Tibial artery (tissue), 4 donors: Measurements from ENCODE around the gene CTBP1.
"Not testable (repeated sequence)": the region's sequence is repeated elsewhere in the genome, so short reads cannot be mapped to it uniquely, and the experiment has no call there.

Experiments
- DNase-seq, 2 donors: peaks; one replicate each; pipeline ENCODE4 v3.0.0-alpha.2; 2019
- H3K27ac ChIP-seq, 2 donors: fragments of 200-600 bp; sonication (generic) in 1 of 2; 1 replicate in 1 of 2; 2 replicates in 1 of 2; pipeline ENCODE4 v1.5.1; 2018 to 2019; ENCODE audit warnings: mild to moderate bottlenecking in 1 of 2
- H3K27me3 ChIP-seq, 2 donors: fragments of 200-600 bp; sonication (generic) in 1 of 2; one replicate each; pipeline versions ENCODE4 v1.5.1 to v1.6.0; 2016 to 2019
- H3K36me3 ChIP-seq, 3 donors: fragments of 200-600 bp; sonication (generic) in 2 of 3; one replicate each; pipeline ENCODE4 v1.5.1; 2016 to 2019; ENCODE audit warnings: mild to moderate bottlenecking in 2 of 3
- H3K4me1 ChIP-seq, 4 donors: fragments of 200-600 bp; sonication (generic) in 2 of 4; 1 replicate in 3 of 4; 2 replicates in 1 of 4; pipeline ENCODE4 v1.5.1; 2016 to 2019
- H3K4me3 ChIP-seq, 2 donors: fragments of 200-600 bp; sonication (generic) in 1 of 2; 1 replicate in 1 of 2; 2 replicates in 1 of 2; pipeline ENCODE4 v1.5.1; 2018 to 2019; ENCODE audit warnings: mild to moderate bottlenecking in 2 of 2
- H3K9me3 ChIP-seq, 3 donors: fragments of 200-600 bp; sonication (generic) in 1 of 3; one replicate each; pipeline ENCODE4 v1.5.1; 2016 to 2019
- intact Hi-C: fragments of 100-400 bp; cut with DNase I; formaldehyde crosslinking; loops from one replicate; pipeline ENCODE4 v1.15.0; 2023; ENCODE audit warnings: low total_unique reads
- TF ChIP-seq, protein P1 (sequence below), 2 experiments: fragments of 200-600 bp in 1 of 2; fragments of 450-650 bp in 1 of 2; IDR thresholded peaks; one replicate each; pipeline ENCODE4 v1.5.1; 2017 to 2019; ENCODE audit warnings: antibody characterized with exemption in 2 of 2, mild to moderate bottlenecking in 1 of 2, moderate library complexity in 1 of 2

Gene CTBP1

DNA sequence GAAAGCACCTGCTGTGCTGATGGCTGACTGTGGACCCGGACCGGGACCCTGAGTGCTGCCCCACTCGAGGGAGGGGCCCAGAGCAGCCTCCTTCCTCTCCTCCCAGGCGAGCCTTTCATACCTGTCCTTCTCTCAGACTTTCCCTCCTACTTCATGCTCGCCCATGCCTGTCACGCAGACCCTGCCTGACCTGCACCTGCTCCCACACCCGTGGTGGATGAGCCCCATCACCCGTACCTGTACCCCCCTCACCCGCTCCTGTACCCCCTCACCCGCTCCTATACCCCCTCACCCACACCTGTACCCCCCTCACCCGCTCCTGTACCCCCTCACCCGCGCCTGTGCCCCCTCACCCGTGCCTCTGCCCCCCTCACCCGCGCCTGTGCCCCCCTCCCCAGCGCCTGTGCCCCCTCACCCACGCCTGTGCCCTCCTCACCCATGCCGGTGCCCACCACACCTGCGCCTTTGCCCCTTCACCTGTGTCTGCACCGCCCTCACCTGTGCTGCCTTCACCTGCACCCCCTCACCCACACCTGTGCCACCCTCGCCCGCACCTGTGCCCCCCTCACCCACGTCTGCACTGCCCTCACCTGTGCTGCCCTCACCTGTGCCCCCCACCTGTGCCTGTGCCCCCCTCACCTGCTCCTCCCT, 46.6 kb upstream of the CTBP1 start:
- TF ChIP-seq, protein P1, sequence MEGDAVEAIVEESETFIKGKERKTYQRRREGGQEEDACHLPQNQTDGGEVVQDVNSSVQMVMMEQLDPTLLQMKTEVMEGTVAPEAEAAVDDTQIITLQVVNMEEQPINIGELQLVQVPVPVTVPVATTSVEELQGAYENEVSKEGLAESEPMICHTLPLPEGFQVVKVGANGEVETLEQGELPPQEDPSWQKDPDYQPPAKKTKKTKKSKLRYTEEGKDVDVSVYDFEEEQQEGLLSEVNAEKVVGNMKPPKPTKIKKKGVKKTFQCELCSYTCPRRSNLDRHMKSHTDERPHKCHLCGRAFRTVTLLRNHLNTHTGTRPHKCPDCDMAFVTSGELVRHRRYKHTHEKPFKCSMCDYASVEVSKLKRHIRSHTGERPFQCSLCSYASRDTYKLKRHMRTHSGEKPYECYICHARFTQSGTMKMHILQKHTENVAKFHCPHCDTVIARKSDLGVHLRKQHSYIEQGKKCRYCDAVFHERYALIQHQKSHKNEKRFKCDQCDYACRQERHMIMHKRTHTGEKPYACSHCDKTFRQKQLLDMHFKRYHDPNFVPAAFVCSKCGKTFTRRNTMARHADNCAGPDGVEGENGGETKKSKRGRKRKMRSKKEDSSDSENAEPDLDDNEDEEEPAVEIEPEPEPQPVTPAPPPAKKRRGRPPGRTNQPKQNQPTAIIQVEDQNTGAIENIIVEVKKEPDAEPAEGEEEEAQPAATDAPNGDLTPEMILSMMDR (IDR thresholded peaks at IDR 0.05), result no peak
- Histone ChIP-seq H3K27me3 (no peaks in the 10 kb centered on the region), H3K36me3 (peaks cover 6 to 38% (median 29%) of the 10 kb centered on the region in 3 donors), H3K27ac (peak overlapping the region in 1 of 2 donors; percentile 38), H3K9me3 (no peaks in the 10 kb centered on the region), H3K4me3 (no peak overlapping the region), H3K4me1 (peaks cover 0 to 59% (median 41%) of the 10 kb centered on the region in 4 donors)
- intact Hi-C loops, result no loop called here
- no peak for DNase-seq

DNA sequence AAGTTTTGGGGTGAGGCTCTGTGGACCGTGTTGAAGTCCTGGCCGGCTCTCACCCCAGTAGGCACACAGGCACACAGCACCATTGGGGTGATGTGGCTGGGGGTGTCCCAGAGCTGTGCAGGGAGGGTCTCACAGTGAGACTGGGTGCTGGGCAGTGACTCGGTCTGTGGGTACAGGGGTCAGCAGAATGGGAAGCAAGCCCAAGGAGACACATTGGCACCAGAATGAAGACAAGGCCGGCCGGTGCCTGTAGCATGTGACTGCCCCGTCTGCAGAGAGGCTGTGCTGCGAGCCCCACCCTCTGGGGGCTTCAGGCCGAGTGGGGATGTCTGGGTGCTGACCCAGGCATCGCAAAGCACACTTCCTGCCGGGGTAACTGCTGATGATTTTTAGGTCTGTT, 46.0 kb upstream of the CTBP1 start:
- Histone ChIP-seq H3K9me3 (no peaks in the 10 kb centered on the region), H3K27ac (peak overlapping the region in 1 of 2 donors; percentile 38), H3K4me3 (no peak overlapping the region), H3K27me3 (no peaks in the 10 kb centered on the region), H3K4me1 (peaks cover 0 to 57% (median 43%) of the 10 kb centered on the region in 4 donors), H3K36me3 (peaks cover 6 to 32% (median 23%) of the 10 kb centered on the region in 3 donors)
- no peak for DNase-seq
- intact Hi-C loops, result loop anchor here (5.0 kb wide), 1 partner anchor 48 kb away; the partner anchor contains the start of gene CTBP1
- TF ChIP-seq, protein P1 (IDR thresholded peaks at IDR 0.05), result no peak

DNA sequence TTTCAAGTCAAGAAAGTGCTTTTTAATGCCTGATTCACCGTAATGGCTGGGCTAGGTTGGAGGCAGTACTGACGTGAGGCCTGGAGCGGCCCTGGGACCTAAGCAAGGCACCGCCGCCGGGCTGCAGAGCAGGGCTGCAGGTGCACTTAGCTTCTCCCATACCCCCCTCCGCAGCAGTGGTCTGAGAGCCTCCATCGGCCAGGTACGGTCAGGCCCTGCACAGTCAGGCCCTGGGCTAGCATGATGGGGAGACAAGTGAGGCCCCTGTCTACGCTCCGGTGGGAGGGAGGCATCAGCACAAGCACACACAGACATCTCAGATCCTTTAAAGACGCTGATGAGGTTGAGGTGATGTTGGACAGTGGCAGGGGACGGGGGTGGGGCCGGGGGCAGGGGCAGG, 45.5 kb upstream of the CTBP1 start:
- Histone ChIP-seq H3K4me3 (no peak overlapping the region), H3K36me3 (peaks cover 6 to 27% (median 18%) of the 10 kb centered on the region in 3 donors), H3K27ac (peak overlapping the region in 1 of 2 donors; percentile 38), H3K4me1 (peaks cover 0 to 54% (median 42%) of the 10 kb centered on the region in 4 donors), H3K27me3 (no peaks in the 10 kb centered on the region), H3K9me3 (no peaks in the 10 kb centered on the region)
- DNase-seq, result no peak
- TF ChIP-seq, protein P1 (IDR thresholded peaks at IDR 0.05), result no peak
- intact Hi-C loops, result loop anchor here (5.0 kb wide), 1 partner anchor 47 kb away; the partner anchor contains the start of gene CTBP1

DNA sequence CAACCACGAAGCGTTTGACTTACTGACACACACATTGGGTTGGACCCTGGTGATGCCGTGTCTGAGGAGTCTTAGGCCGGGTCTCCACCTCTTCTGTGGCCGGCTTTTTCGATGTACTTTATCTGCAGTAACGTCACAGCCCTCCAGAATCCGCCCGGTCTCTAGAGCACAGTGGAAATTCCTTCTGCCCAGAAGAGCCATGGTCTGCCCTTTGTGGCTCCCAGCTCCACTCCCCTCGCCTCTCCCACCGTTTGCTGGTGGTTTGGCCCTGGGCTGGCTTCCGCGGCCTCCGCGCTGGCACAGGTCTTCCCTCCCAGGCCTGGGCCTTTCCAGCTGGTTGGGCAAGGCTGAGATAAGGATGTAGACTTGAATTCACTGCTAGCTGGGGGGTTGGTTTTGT, 45.1 kb upstream of the CTBP1 start:
- DNase-seq, result peak in 1 of 2 donors; percentile 68
- Histone ChIP-seq H3K4me3 (no peak overlapping the region), H3K27ac (peak overlapping the region in 1 of 2 donors; percentile 44), H3K27me3 (no peaks in the 10 kb centered on the region), H3K4me1 (peaks cover under 1 to 56% (median 42%) of the 10 kb centered on the region in 4 donors), H3K9me3 (no peaks in the 10 kb centered on the region), H3K36me3 (peaks cover 6 to 23% (median 15%) of the 10 kb centered on the region in 3 donors)
- intact Hi-C loops, result loop anchor here (5.0 kb wide), 1 partner anchor 47 kb away; the partner anchor contains the start of gene CTBP1
- TF ChIP-seq, protein P1 (IDR thresholded peaks at IDR 0.05), result no peak

DNA sequence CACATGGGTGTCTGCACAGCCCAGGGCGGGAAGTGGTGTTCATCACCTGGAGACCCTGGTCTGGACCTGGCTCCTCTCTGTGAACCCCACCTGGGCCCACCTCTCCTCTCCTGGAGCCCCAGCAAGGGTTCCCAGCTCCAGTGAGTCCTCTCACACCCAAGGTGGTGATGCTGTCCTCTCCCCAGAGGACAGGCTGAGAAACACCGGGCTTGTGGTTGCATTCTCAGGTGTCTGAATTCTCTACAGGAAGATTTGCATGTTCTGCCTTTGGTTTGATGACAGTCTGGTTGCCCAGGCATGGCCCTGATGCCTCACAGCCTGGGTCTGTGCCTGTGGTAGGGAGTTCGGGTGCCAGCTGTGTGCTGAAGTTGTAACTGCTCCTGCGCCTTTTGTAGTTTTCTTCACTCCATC, 44.6 kb upstream of the CTBP1 start:
- TF ChIP-seq, protein P1 (IDR thresholded peaks at IDR 0.05), result no peak
- no peak overlapping the region for H3K4me3 ChIP-seq
- intact Hi-C loops, result loop anchor here (5.0 kb wide), 1 partner anchor 46 kb away; the partner anchor contains the start of gene CTBP1
- DNase-seq, result no peak
- H3K27me3 ChIP-seq, result no peaks in the 10 kb centered on the region
- H3K4me1 ChIP-seq, result peaks cover 4 to 58% (median 44%) of the 10 kb centered on the region in 4 donors
- H3K9me3 ChIP-seq, result no peaks in the 10 kb centered on the region
- H3K27ac ChIP-seq, result peak overlapping the region in 1 of 2 donors; percentile 44
- H3K36me3 ChIP-seq, result peaks cover 6 to 18% (median 15%) of the 10 kb centered on the region in 3 donors

DNA sequence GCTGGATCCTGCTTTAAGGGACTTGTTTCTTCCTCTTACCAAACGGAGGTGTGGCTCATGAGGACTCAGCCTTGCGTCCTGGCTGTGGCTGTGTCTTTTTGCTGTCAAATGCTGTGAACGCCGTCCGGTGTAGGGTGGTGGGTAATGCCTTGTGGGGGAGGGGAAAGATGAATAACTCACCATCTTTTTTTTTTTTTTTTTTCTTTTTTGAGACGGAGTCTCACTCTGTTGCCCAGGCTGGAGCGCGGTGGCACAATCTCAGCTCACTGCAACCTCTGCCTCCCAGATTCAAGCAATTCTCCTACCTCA, 43.7 kb upstream of the CTBP1 start:
- H3K4me3 ChIP-seq, H3K27ac ChIP-seq, H3K36me3 ChIP-seq, H3K27me3 ChIP-seq, H3K9me3 ChIP-seq: not testable (repeated sequence)
- intact Hi-C loops, result loop anchor here (5.0 kb wide), 1 partner anchor 45 kb away; the partner anchor contains the start of gene CTBP1
- peaks cover 4 to 59% (median 45%) of the 10 kb centered on the region in 4 donors for H3K4me1 ChIP-seq
- peak in 1 of 2 donors; percentile 56 for DNase-seq
